ENCODE data around the gene HEXD.

The HEXD gene

GRCh38 chr17:82490512-82491195 lies 72.5 kb downstream of the HEXD start:
- no peak for DNase-seq (ENCODE audit: low read depth)

- DNase-seq (ENCODE audit: low read depth), result no peak
These were observed 73.0 kb downstream of the HEXD start for GRCh38 chr17:82491196-82491530.

GRCh38 chr17:82491533-82491932 lies 73.4 kb downstream of the HEXD start:
- no peak for DNase-seq (ENCODE audit: low read depth)

Measured in activated T-helper 9 cell treated with anti-CD3 and anti-CD28 coated beads, Interleukin-2, amount 50 U/mL, for 16 hours (primary cell).